Left colon (tissue), 2 donors: ENCODE data around the gene CNTD1. TPM values are rescaled to one million over a fixed set of nuclear protein-coding genes. Genes with fewer than 3 reads are reported as not detected.

Experiments
- ATAC-seq: fragments of 200-7000 bp; cut with Tn5 transposase; one replicate; pipeline ENCODE4 v1.9.1; 2020; ENCODE audit warnings: mild to moderate bottlenecking, moderate library complexity
- DNase-seq, 2 donors: peaks; one replicate each; pipeline ENCODE4 v3.0.0-alpha.2; 2020
- intact Hi-C, 2 donors: fragments of 100-400 bp; cut with DNase I in 1 of 2; cut with micrococcal nuclease in 1 of 2; formaldehyde crosslinking; loops; one replicate each; pipeline versions ENCODE4 v1.11.2 to v1.14.0; 2022; cut with DNase I, micrococcal nuclease
- total RNA-seq, 2 donors: library from RNA; stranded (reverse); fragmentation: NEBNext Ultra II Directional; extraction: Animal tissue kit (Norgen Biotek cat#: 25700); gene quantifications; one replicate each; pipeline ENCODE4 v1.2.1, GENCODE V29; 2021
- donor health status: DM: no; HTN: no; CAD: no.
- donor health status: DM: yes; HTN: yes; CAD: no.

Gene CNTD1
- total RNA-seq, 2 donors from 2014 or later = 1.2 to 2.4 TPM

DNA sequence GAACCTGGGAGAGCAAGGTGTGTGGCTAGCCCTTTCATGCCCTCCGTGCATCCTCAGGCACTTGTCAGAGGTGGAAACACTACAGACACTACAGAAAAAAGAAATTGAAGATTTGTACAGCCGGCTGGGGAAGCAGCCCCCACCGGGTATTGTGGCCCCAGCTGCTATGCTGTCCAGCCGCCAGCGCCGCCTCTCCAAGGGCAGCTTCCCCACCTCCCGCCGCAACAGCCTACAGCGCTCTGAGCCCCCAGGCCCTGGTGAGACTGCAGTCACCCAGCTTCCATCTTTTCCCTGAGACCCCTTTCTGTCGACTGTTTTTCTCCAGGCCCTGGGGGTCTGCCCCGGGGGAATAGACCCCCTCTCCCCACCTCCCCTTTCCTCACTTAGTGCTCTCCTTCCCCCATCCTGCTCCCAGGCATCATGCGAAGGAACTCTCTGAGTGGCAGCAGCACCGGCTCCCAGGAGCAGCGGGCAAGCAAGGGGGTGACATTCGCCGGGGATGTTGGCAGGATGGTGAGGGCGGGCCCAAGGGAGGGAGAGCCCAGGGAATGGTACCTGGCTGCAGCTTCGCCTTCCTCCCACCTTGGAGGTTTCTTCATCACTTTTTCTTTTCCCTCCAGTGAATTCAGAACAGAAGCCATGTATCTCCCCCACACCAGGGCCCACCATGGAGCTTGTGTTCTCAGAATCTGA, 2.4 kb upstream of the CNTD1 start:
- intact Hi-C loops = no loop called here
- no peak for DNase-seq

GRCh38 chr17:42797067-42798007, 1.3 kb upstream of the CNTD1 start:
- ATAC-seq (peak; percentile 69), DNase-seq (peak; percentile 67 to 73)
- intact Hi-C loops = no loop called here

More for the DNA sequence above, 2.4 kb upstream of the CNTD1 start:
- ATAC-seq = no peak

- DNase-seq (no peak), ATAC-seq (peak; percentile 8)
- intact Hi-C loops = no loop called here
Measured at GRCh38 chr17:42798011-42798382, 664 bp upstream of the CNTD1 start.

GRCh38 chr17:42803074-42803883, 4.6 kb downstream of the CNTD1 start:
- DNase-seq = no peak
- intact Hi-C loops = no loop called here
- ATAC-seq = peak; percentile 18

DNA sequence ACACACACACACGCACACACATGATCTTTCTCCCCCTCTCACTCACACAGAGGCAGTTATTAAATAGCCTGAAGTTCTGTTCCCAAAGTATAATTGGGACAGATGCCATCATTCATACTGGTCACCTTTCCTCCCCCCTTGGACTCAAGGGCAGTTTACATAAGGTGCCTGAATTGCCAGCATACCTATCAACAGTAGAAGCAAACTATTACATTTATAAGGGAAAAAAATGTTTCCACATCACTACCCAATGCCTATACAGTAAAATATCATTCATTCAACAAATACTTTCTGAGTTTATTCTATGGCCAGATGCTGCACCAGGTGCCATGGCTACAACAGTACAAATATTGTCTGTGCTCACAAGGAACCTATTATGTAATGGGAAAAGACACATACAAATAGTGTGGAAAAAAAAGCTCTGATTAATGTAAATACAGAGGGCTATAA, 6.3 kb downstream of the CNTD1 start:
- no peak for DNase-seq
- intact Hi-C loops = no loop called here
- peak; percentile 54 for ATAC-seq

DNA sequence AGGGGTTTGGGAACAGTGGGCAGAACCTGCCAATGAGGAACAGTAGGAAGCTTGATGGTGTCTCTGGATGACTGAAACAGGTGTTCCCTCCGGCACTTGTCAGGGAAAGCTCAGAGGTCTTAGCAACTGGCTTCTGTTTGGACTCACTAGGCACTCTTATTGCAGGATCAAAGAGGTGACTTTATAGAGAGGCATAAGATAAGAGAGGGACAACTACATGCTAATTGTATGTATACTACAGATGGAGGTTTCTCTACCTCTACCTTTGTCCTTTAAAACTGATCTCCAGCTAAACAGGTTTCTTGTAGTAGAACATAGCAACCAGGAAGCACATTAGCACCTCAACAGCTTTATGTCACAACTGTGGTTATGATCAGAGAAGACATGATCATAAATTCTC, 7.6 kb downstream of the CNTD1 start:
- peak; percentile 73 for ATAC-seq
- intact Hi-C loops = no loop called here
- DNase-seq = no peak

DNA sequence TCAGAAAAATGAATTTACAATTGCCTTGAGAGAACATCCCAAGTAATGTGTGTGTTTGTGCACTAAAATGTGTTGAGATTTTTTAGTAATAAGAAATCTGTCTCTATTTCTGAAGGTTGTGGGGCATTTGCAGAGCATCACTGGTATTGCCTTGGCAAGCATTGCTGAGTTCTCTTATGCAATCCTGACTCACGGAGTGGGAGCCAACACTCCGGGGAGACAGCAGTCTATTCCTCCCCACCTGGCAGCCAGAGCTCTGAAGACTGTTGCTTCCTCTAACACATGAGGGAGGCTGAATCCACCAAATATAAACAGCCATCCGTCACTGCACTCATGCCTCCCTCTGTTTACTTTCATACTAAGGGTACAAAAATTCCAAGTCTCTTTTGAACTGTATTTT, 10.6 kb downstream of the CNTD1 start:
- ATAC-seq = no peak

GRCh38 chr17:42814633-42815399, 16.2 kb downstream of the CNTD1 start:
- intact Hi-C loops = no loop called here
- no peak for ATAC-seq

More for the DNA sequence above, 10.6 kb downstream of the CNTD1 start:
- intact Hi-C loops = no loop called here
- no peak for DNase-seq

DNA sequence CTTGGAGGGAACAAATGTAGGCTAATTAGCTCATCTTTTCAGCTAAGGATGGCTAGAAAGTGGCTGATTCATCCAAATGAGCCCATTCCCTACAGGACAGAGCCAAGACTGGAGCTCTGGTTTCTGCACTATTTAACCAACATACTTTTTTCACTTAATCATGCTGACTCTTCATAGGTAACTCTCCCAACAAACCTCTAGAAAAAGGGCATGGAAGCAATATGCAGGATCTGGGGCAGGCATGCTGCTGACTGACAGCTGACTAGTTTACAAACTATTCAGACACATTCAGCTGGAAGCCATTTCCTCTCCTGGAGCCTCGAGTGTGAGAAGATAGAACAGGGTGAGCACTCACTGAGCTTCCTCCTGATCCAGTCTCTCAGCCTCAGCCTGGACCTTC, 19.2 kb downstream of the CNTD1 start:
- DNase-seq (no peak), ATAC-seq (no peak)
- intact Hi-C loops = no loop called here

More at GRCh38 chr17:42814633-42815399, 16.2 kb downstream of the CNTD1 start:
- DNase-seq = no peak

- intact Hi-C loops = no loop called here
Measured at GRCh38 chr17:42818379-42818778, 19.7 kb downstream of the CNTD1 start.

DNA sequence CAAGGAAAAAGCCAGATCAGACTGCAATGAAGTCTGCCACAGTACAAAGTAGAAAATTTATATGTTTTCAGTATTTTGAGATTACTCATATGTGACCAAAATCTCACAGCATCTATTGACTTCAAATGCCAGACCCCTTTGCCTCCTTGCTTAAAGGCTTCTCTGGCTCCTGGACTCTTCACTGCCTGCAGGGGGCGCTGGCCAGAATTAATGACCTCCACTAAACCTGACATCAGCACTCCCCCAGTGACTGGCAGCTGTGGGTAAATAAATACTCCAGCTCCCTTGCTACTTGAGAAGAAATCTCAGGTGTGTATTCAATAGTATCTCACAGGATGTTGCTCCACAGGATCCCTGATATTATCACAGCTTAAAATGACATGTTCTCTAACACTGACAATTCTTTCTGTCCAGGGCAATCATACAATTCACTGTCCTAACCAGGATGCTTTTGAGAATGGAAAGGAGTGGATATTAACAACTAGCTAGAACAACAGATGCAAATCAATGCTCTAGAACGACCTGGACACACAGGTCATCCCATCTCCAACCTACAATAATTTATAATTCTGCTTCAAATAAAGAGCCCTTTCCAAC, 21.4 kb downstream of the CNTD1 start:
- ATAC-seq (no peak), DNase-seq (peak; percentile 49 to 77)
- intact Hi-C loops = loop anchor here in 1 of 2 donors (10.0 kb wide), 1 partner anchor 105 kb away; no protein-coding TSS in a partner anchor

More at GRCh38 chr17:42818379-42818778, 19.7 kb downstream of the CNTD1 start:
- DNase-seq (no peak), ATAC-seq (no peak)

- no peak for DNase-seq
- intact Hi-C loops = loop anchor here in 1 of 2 donors (10.0 kb wide), 1 partner anchor 106 kb away; no protein-coding TSS in a partner anchor
- no peak for ATAC-seq
Measured at GRCh38 chr17:42821176-42821575, 22.5 kb downstream of the CNTD1 start.

DNA sequence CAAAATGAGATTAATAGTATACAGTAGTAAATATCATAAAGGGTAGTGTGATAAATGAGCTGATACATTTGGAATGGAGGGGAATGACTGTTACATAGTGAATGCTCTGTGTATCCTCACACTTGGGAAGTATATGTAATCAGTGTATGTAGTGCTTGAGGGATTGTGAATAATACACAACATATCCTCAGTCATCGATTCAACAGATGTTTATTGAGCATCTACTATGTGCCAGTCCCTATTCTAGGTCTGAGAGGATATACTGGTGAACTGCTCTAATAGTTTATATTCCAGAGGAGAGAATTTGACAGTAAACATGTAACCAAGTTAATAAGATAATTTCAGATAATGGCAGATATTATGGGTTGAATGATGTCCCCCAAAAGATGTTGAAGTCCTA, 28.8 kb downstream of the CNTD1 start:
- ATAC-seq = no peak
- intact Hi-C loops = loop anchor here in 1 of 2 donors (10.0 kb wide), 1 partner anchor 113 kb away; no protein-coding TSS in a partner anchor
- no peak for DNase-seq

DNA sequence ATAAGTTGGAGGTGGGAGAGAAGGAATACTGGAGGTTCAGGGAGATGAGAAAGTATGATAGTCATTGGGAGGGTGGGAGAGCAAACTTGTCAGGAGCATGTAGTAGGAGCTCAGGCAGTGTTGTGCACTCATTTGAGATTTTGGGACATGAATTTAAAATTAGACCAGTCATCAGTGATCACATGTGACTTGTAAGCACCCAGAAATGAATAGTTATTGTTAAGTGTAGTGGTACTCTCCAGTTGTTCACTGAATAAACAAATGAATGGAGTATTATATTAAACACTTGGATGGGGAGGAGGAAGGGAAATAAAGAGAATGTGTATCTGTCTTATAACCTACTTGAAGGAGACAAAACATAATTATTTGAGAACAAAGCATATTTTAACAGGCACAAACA, 32.3 kb downstream of the CNTD1 start:
- intact Hi-C loops = no loop called here
- no peak for ATAC-seq
- DNase-seq = no peak

DNA sequence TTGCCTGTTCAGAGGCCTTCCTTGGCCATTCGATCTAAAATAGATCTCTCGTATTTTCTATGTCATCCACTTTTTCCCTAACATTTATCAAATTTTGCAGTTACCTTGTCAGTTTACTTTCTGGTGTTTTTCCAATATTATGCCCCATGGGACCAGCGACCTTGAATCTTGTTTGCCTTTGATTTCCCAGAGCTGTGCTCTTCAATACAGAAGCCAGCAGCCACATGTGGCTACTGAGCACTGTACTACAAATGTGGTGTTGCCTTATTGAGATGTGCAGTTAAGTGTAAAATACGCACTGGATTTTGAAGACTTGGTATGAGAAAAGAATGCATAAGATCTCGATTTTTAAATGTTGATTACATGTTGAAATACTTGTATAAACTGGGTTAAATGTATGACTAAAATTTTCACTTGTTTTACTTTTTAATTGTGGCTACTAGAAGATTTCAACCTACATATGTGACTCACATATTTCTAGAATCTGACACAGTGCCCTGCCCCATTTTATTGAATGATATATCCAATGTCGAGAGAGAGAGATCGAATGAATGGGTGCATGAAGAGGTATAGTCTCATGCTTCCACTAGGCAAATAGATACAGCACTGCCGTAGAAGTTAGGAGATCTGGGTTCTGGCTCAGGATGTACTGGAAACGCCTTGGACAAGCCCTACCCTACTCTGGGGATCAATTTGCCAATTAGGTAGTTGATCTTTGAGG, 33.7 kb downstream of the CNTD1 start:
- intact Hi-C loops = no loop called here
- DNase-seq (no peak), ATAC-seq (peak; percentile 35)

GRCh38 chr17:42832934-42833766, 34.5 kb downstream of the CNTD1 start, which contains the start of gene PSME3:
Gene PSME3 (plus strand): TSS chr17:42833397. CDS start chr17:42833632, 235 bp downstream.
- ATAC-seq = peak; percentile 96
- intact Hi-C loops = no loop called here
- peak; percentile 86 to 93 for DNase-seq
